H1 (cell line): ENCODE results near the gene CACNA2D3. TPM values are rescaled to one million over a fixed set of nuclear protein-coding genes. Genes with fewer than 3 reads are reported as not detected.

Experiments
- BCL11A ChIP-seq, 2 experiments: IDR thresholded peaks; one replicate each; pipeline ENCODE4 v1.6.1; 2011; ENCODE audit warnings: low read depth in 2 of 2, low read length in 2 of 2, mild to moderate bottlenecking in 2 of 2
- EP300 ChIP-seq, 2 experiments: IDR thresholded peaks; 1 replicate in 1 of 2; 2 replicates in 1 of 2; pipeline ENCODE4 v1.6.1; 2011 to 2012; ENCODE audit warnings: low read depth in 2 of 2, low read length in 2 of 2, mild to moderate bottlenecking in 2 of 2, borderline replicate concordance in 1 of 2, inconsistent platforms in 1 of 2, moderate library complexity in 1 of 2
- FOSL1 ChIP-seq: IDR thresholded peaks from 2 replicates; pipeline ENCODE4 v1.6.1; 2011; ENCODE audit warnings: mild to moderate bottlenecking, low read depth, low read length, moderate library complexity; ENCODE audit not compliant: insufficient read depth
- JUND ChIP-seq: IDR thresholded peaks from 2 replicates; pipeline ENCODE4 v1.6.1; 2011; ENCODE audit warnings: mild to moderate bottlenecking, improper control_type of control experiment, low read length
- POLR2AphosphoS5 ChIP-seq: IDR thresholded peaks from 2 replicates; pipeline ENCODE4 v1.6.1; 2011; ENCODE audit warnings: low read depth, low read length
- polyA plus RNA-seq, 7 experiments: library from polyadenylated mRNA; depleted of rRNA in 3 of 7; stranded (reverse) in 5 of 7; unstranded in 2 of 7; fragments of >200 nt in 5 of 7; fragments of 200-250 nt in 2 of 7; gene quantifications; 1 replicate in 5 of 7; 2 replicates in 1 of 7; 4 replicates in 1 of 7; pipeline versions ENCODE4 v1.2.1 to v1.2.3, GENCODE V29; 2011 to 2013; ENCODE audit warnings: missing spikeins in 2 of 7, mixed read lengths in 2 of 7
- total RNA-seq: library from RNA; stranded (reverse); fragmentation: NEBNext Ultra II Directional; extraction: Animal tissue kit (Norgen Biotek cat#: 25700); gene quantifications from 2 replicates; pipeline ENCODE4 v1.2.1, GENCODE V29; 2021

Gene CACNA2D3
- total and polyA plus RNA-seq, 2 of the 8 experiments (the other 6 are each of a cell fraction or from before 2014, with no cell fraction given), result 1.5 to 1.8 TPM

GRCh38 chr3:54133196-54133595 is 10.8 kb downstream of the CACNA2D3 start (continued):
- TF ChIP-seq EP300 (IDR thresholded peaks at IDR 0.05; ENCODE audit: borderline replicate concordance in 1 of 2, low read depth in 2 of 2, low read length in 2 of 2), result no peak
- TF ChIP-seq JUND, result no peak
- no peak for TF ChIP-seq BCL11A (IDR thresholded peaks at IDR 0.05; ENCODE audit: low read depth in 2 of 2, low read length in 2 of 2)
- no peak for TF ChIP-seq POLR2AphosphoS5
- TF ChIP-seq FOSL1, result no peak
- TF ChIP-seq, all 59 proteins: peak for 0
